IMR-90 (cell line): ENCODE data around the gene CCER1.

Experiments
- BHLHE40 ChIP-seq: fragments of 150-350 bp; IDR thresholded peaks from 2 replicates; pipeline ENCODE4 v1.6.1; 2016; ENCODE audit warnings: mild to moderate bottlenecking, low read depth, low read length
- CEBPB ChIP-seq: IDR thresholded peaks from 2 replicates; pipeline ENCODE4 v1.6.1; 2012; ENCODE audit warnings: low read depth, low read length, improper control_type of control experiment
- CTCF ChIP-seq: conservative IDR thresholded peaks from 2 replicates; pipeline ENCODE4 v1.5.1; 2012; ENCODE audit warnings: mild to moderate bottlenecking, low read depth, low read length, improper control_type of control experiment
- MAFK ChIP-seq: IDR thresholded peaks from 2 replicates; pipeline ENCODE4 v1.6.1; 2012; ENCODE audit warnings: low read depth, low read length, improper control_type of control experiment
- MXI1 ChIP-seq: IDR thresholded peaks from 2 replicates; pipeline ENCODE4 v1.6.1; 2012; ENCODE audit warnings: low read depth, mild to moderate bottlenecking, low read length, moderate library complexity, borderline replicate concordance
- NFE2L2 ChIP-seq: fragments of 150-350 bp; IDR thresholded peaks from 2 replicates; pipeline ENCODE4 v1.6.1; 2016; ENCODE audit warnings: low read depth, mild to moderate bottlenecking, low read length
- POLR2A ChIP-seq: IDR thresholded peaks from 2 replicates; pipeline ENCODE4 v1.6.1; 2012; ENCODE audit warnings: mild to moderate bottlenecking, low read depth, low read length
- RAD21 ChIP-seq: IDR thresholded peaks from 2 replicates; pipeline ENCODE4 v1.6.1; 2012; ENCODE audit warnings: low read length, improper control_type of control experiment
- RCOR1 ChIP-seq: IDR thresholded peaks from 2 replicates; pipeline ENCODE4 v1.6.1; 2012; ENCODE audit warnings: mild to moderate bottlenecking, low read length, improper control_type of control experiment; ENCODE audit not compliant: insufficient replicate concordance
- RFX5 ChIP-seq: IDR thresholded peaks from 2 replicates; pipeline ENCODE4 v1.8.0; 2012; ENCODE audit warnings: low read depth, mild to moderate bottlenecking, low read length, moderate library complexity

- TF ChIP-seq NFE2L2 (no peak), CTCF (no peak), RFX5 (no peak), RAD21 (no peak), MXI1 (no peak), POLR2A (no peak), CEBPB (no peak), BHLHE40 (no peak), MAFK (no peak), RCOR1 (no peak)
Observed at GRCh38 chr12:90916516-90916915, 38.5 kb downstream of the CCER1 start.
